Smooth muscle cell (in vitro differentiated cells): ENCODE measurements around the gene ARAP2. TPM values are rescaled to one million over a fixed set of nuclear protein-coding genes. Genes with fewer than 3 reads are reported as not detected.
A peak's percentile ranks its signal among the peaks of the same experiment; 100 is the strongest.
"Not testable (repeated sequence)": the region's sequence is repeated elsewhere in the genome, so short reads cannot be mapped to it uniquely, and the experiment has no call there.

Experiments
- DNase-seq: peaks from one replicate; lab custom pipeline; 2025; ENCODE audit not compliant: unreplicated experiment; lab: John Stamatoyannopoulos, UW
- H2AFZ ChIP-seq: fragments of 200-600 bp; sonication (generic); 2 replicates; pipeline ENCODE4 v1.6.0; 2016; ENCODE audit warnings: antibody characterized with exemption, low read depth, mild to moderate bottlenecking
- H3F3A ChIP-seq: fragments of 200-600 bp; sonication (generic); 2 replicates; pipeline ENCODE4 v1.6.0; 2017; ENCODE audit warnings: antibody characterized with exemption, low read depth
- H3K27ac ChIP-seq: fragments of 200-600 bp; sonication (generic); 2 replicates; pipeline ENCODE4 v1.5.1; 2016; ENCODE audit warnings: low read depth, mild to moderate bottlenecking
- H3K27me3 ChIP-seq: fragments of 200-600 bp; sonication (generic); 2 replicates; pipeline ENCODE4 v1.6.1; 2016; ENCODE audit warnings: low read depth, mild to moderate bottlenecking
- H3K36me3 ChIP-seq: fragments of 200-600 bp; sonication (generic); 2 replicates; pipeline ENCODE4 v1.5.1; 2016; ENCODE audit warnings: low read depth
- H3K4me1 ChIP-seq: fragments of 200-600 bp; sonication (generic); 2 replicates; pipeline ENCODE4 v1.5.1; 2016; ENCODE audit warnings: low read depth
- H3K4me2 ChIP-seq: fragments of 200-600 bp; sonication (generic); 2 replicates; pipeline ENCODE4 v1.6.0; 2016; ENCODE audit warnings: mild to moderate bottlenecking
- H3K4me3 ChIP-seq: fragments of 200-600 bp; sonication (generic); 2 replicates; pipeline ENCODE4 v1.5.1; 2016; ENCODE audit warnings: mild to moderate bottlenecking
- H3K79me2 ChIP-seq: fragments of 200-600 bp; sonication (generic); 2 replicates; pipeline ENCODE4 v1.6.0; 2016; ENCODE audit warnings: low read depth, mild to moderate bottlenecking
- H3K9ac ChIP-seq: fragments of 200-600 bp; sonication (generic); 2 replicates; pipeline ENCODE4 v1.6.0; 2016; ENCODE audit warnings: low read depth
- H3K9me3 ChIP-seq: fragments of 200-600 bp; sonication (generic); replicated peaks from 2 replicates; pipeline ENCODE4 v1.5.1; 2016; ENCODE audit warnings: low read depth
- H4K20me1 ChIP-seq: fragments of 200-600 bp; sonication (generic); 2 replicates; pipeline ENCODE4 v1.6.0; 2016; ENCODE audit warnings: low read depth
- WGBS: methylation state at CpG from one replicate; pipeline ENCODE4 v1.1.7; 2016; ENCODE audit warnings: low lambda C conversion rate; 5-methylcytosine and 5-hydroxymethylcytosine counted together
- polyA plus RNA-seq: library from polyadenylated mRNA; unstranded; fragments of >200 nt; fragmentation: Nextera tagmentation; extraction: Ambion mirVana; gene quantifications from 2 replicates; pipeline ENCODE4 v1.2.1, GENCODE V29; 2016
- total RNA-seq: library from RNA; depleted of rRNA; stranded (reverse); fragments of >200 nt; gene quantifications from 2 replicates; pipeline ENCODE4 v1.2.3, GENCODE V29; 2014
- TF ChIP-seq, protein P1 (sequence below): fragments of 200-600 bp; sonication (generic); IDR thresholded peaks from 2 replicates; pipeline ENCODE4 v1.5.1; 2017; ENCODE audit warnings: borderline replicate concordance, mild to moderate bottlenecking, antibody characterized with exemption; ENCODE audit not compliant: insufficient read depth, poor library complexity, severe bottlenecking

Gene ARAP2
- total and polyA plus RNA-seq, 2 experiments from 2014 or later = 1.2 to 17.9 TPM

DNA sequence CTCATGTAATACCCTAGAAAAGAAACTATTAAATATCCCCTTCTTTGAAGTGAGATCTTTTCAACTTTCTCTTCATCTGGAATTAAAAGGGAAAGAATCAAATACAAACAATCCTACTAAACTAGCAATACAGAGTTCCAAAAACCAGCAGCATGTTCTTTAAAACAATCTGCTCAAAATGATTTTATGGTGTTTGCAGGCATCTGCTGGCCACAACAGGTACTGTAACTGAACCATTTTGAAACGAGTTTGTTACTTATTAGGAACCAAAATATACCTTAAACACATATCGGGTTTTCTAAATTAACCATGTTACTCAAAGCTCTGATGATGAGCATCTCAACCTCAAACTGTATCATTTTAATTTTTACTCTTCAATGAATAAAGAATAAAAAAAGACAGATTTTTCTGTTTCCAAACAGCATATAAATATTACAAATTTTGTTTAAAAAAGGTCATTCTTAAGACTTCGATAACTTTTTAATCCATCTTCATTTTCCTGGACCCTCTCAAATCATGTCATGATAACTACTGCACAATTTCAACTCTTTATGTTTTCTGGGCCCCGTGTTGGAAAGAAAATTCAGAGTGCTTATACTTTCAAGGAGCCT is 56.5 kb downstream of the ARAP2 start:
- DNase-seq = no peak
- Histone ChIP-seq H3K27me3 (no peaks in the 10 kb centered on the region), H3K4me1 (peaks cover 6% of the 10 kb centered on the region), H2AFZ (no peak overlapping the region), H3K79me2 (no peaks in the 10 kb centered on the region), H3F3A (no peaks in the 10 kb centered on the region), H3K4me3 (no peak overlapping the region), H3K9me3 (no peaks in the 10 kb centered on the region), H4K20me1 (no peaks in the 10 kb centered on the region), H3K27ac (no peak overlapping the region), H3K36me3 (no peaks in the 10 kb centered on the region), H3K9ac (no peak overlapping the region), H3K4me2 (no peak overlapping the region)
- WGBS = 59% methylated on average over 4 of the region's 4 CpGs
- TF ChIP-seq, protein P1, sequence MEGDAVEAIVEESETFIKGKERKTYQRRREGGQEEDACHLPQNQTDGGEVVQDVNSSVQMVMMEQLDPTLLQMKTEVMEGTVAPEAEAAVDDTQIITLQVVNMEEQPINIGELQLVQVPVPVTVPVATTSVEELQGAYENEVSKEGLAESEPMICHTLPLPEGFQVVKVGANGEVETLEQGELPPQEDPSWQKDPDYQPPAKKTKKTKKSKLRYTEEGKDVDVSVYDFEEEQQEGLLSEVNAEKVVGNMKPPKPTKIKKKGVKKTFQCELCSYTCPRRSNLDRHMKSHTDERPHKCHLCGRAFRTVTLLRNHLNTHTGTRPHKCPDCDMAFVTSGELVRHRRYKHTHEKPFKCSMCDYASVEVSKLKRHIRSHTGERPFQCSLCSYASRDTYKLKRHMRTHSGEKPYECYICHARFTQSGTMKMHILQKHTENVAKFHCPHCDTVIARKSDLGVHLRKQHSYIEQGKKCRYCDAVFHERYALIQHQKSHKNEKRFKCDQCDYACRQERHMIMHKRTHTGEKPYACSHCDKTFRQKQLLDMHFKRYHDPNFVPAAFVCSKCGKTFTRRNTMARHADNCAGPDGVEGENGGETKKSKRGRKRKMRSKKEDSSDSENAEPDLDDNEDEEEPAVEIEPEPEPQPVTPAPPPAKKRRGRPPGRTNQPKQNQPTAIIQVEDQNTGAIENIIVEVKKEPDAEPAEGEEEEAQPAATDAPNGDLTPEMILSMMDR = peak; percentile 79

DNA sequence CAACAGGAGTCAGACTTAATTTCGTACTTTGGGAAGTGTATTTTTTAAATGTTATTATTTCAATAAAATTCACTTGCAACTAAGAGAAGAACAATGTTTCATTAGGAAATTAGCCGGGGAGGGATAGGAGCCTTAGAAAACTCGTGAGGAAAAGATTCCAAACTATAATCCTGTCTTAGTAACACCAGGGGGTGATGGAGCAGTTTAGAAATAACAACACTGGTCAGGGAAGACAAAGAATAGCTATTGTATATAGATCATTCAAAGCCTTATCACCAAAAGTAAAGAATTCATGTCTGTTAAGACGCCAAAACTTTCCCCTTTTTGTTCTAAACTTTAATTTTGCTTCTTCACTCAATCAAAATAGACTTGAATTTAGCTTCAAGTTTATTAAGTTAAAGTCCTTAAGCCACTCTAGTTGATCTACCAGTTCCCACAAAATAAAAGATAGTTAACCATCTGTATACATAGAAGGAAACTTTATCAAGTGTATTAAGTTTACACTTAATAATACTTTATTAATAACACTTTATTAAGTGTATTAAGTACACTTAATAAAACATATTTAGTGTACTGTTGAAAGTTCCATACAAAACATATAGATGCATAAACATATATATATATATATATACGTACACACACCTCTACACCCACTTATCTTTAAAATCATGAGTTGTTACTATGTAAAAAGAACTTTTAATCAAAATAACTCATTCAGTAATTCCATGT is 60.5 kb downstream of the ARAP2 start:
- TF ChIP-seq, protein P1 = no peak

DNA sequence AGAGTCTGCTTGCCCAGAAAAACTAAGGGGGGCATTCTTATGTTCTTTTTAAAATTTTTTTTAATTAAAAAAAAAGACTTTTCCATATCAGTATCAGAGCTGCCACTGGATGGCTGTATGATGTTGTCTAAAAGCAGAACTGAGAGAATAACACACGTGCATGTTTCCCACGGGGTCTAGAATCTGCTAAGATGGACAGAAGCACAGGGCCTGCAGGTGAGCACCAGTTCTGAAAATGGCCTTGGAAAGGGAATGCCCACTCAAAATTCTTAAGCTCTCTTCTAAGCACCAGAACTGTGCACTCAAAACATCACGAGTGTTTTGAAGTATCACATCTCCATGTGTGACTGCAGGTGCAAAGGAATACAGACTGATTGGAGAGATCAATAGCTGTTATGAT is 61.1 kb downstream of the ARAP2 start:
- no peaks in the 10 kb centered on the region for H3K9me3 ChIP-seq
- TF ChIP-seq, protein P1 = no peak
- H3F3A ChIP-seq = no peaks in the 10 kb centered on the region
- H2AFZ ChIP-seq = no peak overlapping the region
- DNase-seq = no peak
- no peak overlapping the region for H3K9ac ChIP-seq
- peaks cover 6% of the 10 kb centered on the region for H3K4me1 ChIP-seq
- no peaks in the 10 kb centered on the region for H3K79me2 ChIP-seq
- H3K36me3 ChIP-seq = no peaks in the 10 kb centered on the region
- H4K20me1 ChIP-seq = no peaks in the 10 kb centered on the region
- no peak overlapping the region for H3K4me3 ChIP-seq
- H3K27ac ChIP-seq = no peak overlapping the region
- no peak overlapping the region for H3K4me2 ChIP-seq
- H3K27me3 ChIP-seq = no peaks in the 10 kb centered on the region
- 88% methylated on average over 3 of the region's 3 CpGs for WGBS

More for the DNA sequence above, 60.5 kb downstream of the ARAP2 start:
- WGBS = 77% methylated on average over 5 of the region's 5 CpGs
- Histone ChIP-seq H3K4me2 (no peak overlapping the region), H3K27me3 (no peaks in the 10 kb centered on the region), H3K36me3 (no peaks in the 10 kb centered on the region), H3K4me3 (no peak overlapping the region), H2AFZ (no peak overlapping the region), H3K27ac (no peak overlapping the region), H3F3A (no peaks in the 10 kb centered on the region), H3K9ac (no peak overlapping the region), H4K20me1 (no peaks in the 10 kb centered on the region), H3K4me1 (peaks cover 6% of the 10 kb centered on the region), H3K79me2 (no peaks in the 10 kb centered on the region), H3K9me3 (no peaks in the 10 kb centered on the region)
- DNase-seq = no peak

DNA sequence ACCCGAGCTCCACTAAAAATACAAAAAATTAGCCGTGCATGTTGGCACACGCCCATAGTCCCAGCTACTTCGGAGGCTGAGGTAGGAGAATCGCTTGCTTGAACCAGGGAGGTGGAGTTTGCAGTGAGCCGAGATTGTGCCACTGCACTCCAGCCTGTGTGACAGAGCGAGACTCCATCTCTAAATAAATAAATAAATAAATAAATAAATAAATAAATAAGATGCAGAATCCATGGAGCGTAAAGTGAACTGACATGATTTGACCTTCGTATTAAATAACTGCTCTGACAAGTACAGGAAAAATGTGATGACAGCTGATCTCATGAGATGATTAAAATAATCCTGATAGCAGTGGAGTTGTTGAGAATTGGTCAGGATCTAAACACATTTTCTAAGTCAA is 62.0 kb downstream of the ARAP2 start:
- H3K4me2 ChIP-seq, H3K27ac ChIP-seq, H3K9ac ChIP-seq, H3K9me3 ChIP-seq, H3K27me3 ChIP-seq, H3F3A ChIP-seq, H3K79me2 ChIP-seq, H4K20me1 ChIP-seq, H3K4me3 ChIP-seq, H2AFZ ChIP-seq, DNase-seq, H3K36me3 ChIP-seq, H3K4me1 ChIP-seq: not testable (repeated sequence)
- 91% methylated on average over 9 of the region's 9 CpGs for WGBS
